GM12878 (cell line): ENCODE measurements around the gene SYK. TPM values are rescaled to one million over a fixed set of nuclear protein-coding genes. Genes with fewer than 3 reads are reported as not detected.

Experiments used
- ATAC-seq: fragments of 200-7000 bp; cut with Tn5 transposase; 3 replicates; pipeline ENCODE4 v1.9.1; 2020; ENCODE audit warnings: mild to moderate bottlenecking, moderate library complexity
- BruUV-seq: library from RNA; stranded (reverse); fragments of 400-500 nt; replicated peaks from 2 replicates; lab custom pipeline; 2021; lab: Mats Ljungman, UMichigan
- CTCF ChIA-PET: fragments of 300-600 bp; sonication (Branson Sonifier 250); formaldehyde crosslinking; extraction: SDS; loops from one replicate; lab custom pipeline; 2021; ENCODE audit warnings: inconsistent platforms; lab: Yijun Ruan, JAX
- POLR2A ChIA-PET: fragments of 350-600 bp; formaldehyde crosslinking; extraction: SDS; loops from one replicate; lab custom pipeline; 2021; ENCODE audit warnings: inconsistent platforms; lab: Charles Lee
- RAD21 ChIA-PET: fragments of 300-600 bp; sonication (Branson Sonifier 250); formaldehyde crosslinking; loops from one replicate; lab custom pipeline; 2023; ENCODE audit warnings: antibody characterized with exemption; ENCODE audit not compliant: unreplicated experiment; lab: Charles Lee
- SMC1A ChIA-PET: fragments of 300-600 bp; sonication (Branson Sonifier 250); formaldehyde crosslinking; loops from one replicate; lab custom pipeline; 2023; ENCODE audit not compliant: unreplicated experiment, uncharacterized antibody; lab: Charles Lee
- DNase-seq: peaks from one replicate; pipeline ENCODE4 v3.0.0-alpha.2; 2011; ENCODE audit warnings: low read depth, low spot score
- FAIRE-seq: peaks from 3 replicates; lab custom pipeline; 2011; peaks lifted over from hg19 to GRCh38; lab: Jason Lieb, UNC
- H2AFZ ChIP-seq: 2 replicates; pipeline ENCODE4 v1.6.0; 2011; ENCODE audit warnings: low read depth, low read length, control low read depth; ENCODE audit not compliant: control insufficient read depth
- H3K27ac ChIP-seq: 2 replicates; pipeline ENCODE4 v1.5.1; 2011; ENCODE audit warnings: control low read depth; ENCODE audit not compliant: control insufficient read depth, insufficient read depth
- H3K27me3 ChIP-seq, 2 experiments: replicated peaks in 1 of 2; 2 replicates each; pipeline versions ENCODE4 v1.6.0 to v1.6.1; 2011; ENCODE audit warnings: low read length in 1 of 2; ENCODE audit not compliant: control insufficient read depth in 2 of 2, insufficient read depth in 2 of 2
- H3K36me3 ChIP-seq, 2 experiments: 2 replicates each; pipeline ENCODE4 v1.5.1; 2011; ENCODE audit warnings: low read length in 1 of 2; ENCODE audit not compliant: control insufficient read depth in 2 of 2, insufficient read depth in 2 of 2
- H3K4me1 ChIP-seq: 2 replicates; pipeline ENCODE4 v1.6.1; 2011; ENCODE audit warnings: mild to moderate bottlenecking, low read length, moderate library complexity, mixed read lengths; ENCODE audit not compliant: control insufficient read depth, insufficient read depth
- H3K4me2 ChIP-seq: 2 replicates; pipeline ENCODE4 v1.6.0; 2011; ENCODE audit warnings: control low read depth; ENCODE audit not compliant: control insufficient read depth, insufficient read depth
- H3K4me3 ChIP-seq: fragments of 200-600 bp; sonication (generic); 2 replicates; pipeline ENCODE4 v1.5.1; 2016
- H3K79me2 ChIP-seq: 2 replicates; pipeline ENCODE4 v1.6.0; 2011; ENCODE audit warnings: low read length; ENCODE audit not compliant: control insufficient read depth, insufficient read depth
- H3K9ac ChIP-seq: 2 replicates; pipeline ENCODE4 v1.8.0; 2011; ENCODE audit warnings: low read length, control low read depth, mixed read lengths; ENCODE audit not compliant: control insufficient read depth, insufficient read depth
- H3K9me3 ChIP-seq: replicated peaks from 3 replicates; pipeline ENCODE4 v1.5.1; 2011; ENCODE audit warnings: mild to moderate bottlenecking, low read length; ENCODE audit not compliant: control insufficient read depth, insufficient read depth
- H4K20me1 ChIP-seq: 2 replicates; pipeline ENCODE4 v1.6.0; 2011; ENCODE audit not compliant: control insufficient read depth, insufficient read depth
- E2F8 ChIP-seq: fragments of 450-650 bp; IDR thresholded peaks from 2 replicates; pipeline ENCODE4 v1.6.1; 2018; ENCODE audit warnings: mild to moderate bottlenecking, low read depth, moderate library complexity; ENCODE audit not compliant: partially characterized antibody
- EED ChIP-seq: sonication (generic); IDR thresholded peaks from 2 replicates; pipeline ENCODE4 v1.6.1; 2016; ENCODE audit warnings: antibody characterized with exemption, low read depth
- ESRRA ChIP-seq: IDR thresholded peaks from 2 replicates; pipeline ENCODE4 v1.6.1; 2012; ENCODE audit warnings: mild to moderate bottlenecking, low read length, improper control_type of control experiment
- KDM1A ChIP-seq: fragments of 200-600 bp; sonication (generic); IDR thresholded peaks from 2 replicates; pipeline ENCODE4 v1.6.1; 2016; ENCODE audit warnings: borderline replicate concordance
- MEF2B ChIP-seq: fragments of 450-650 bp; IDR thresholded peaks from 2 replicates; pipeline ENCODE4 v1.6.1; 2018; ENCODE audit warnings: mild to moderate bottlenecking, moderate library complexity; ENCODE audit not compliant: partially characterized antibody, poor library complexity, severe bottlenecking
- NFIC ChIP-seq: IDR thresholded peaks from 2 replicates; pipeline ENCODE4 v1.6.1; 2012; ENCODE audit warnings: low read depth, mild to moderate bottlenecking, inconsistent platforms, low read length, moderate library complexity
- SKIL ChIP-seq: fragments of 450-650 bp; IDR thresholded peaks from 2 replicates; pipeline ENCODE4 v1.6.1; 2017; ENCODE audit warnings: mild to moderate bottlenecking, low read depth, inconsistent platforms; ENCODE audit not compliant: poor library complexity, severe bottlenecking
- SPI1 ChIP-seq: IDR thresholded peaks from 2 replicates; pipeline ENCODE4 v1.6.1; 2011; ENCODE audit warnings: low read depth, mild to moderate bottlenecking, low read length, moderate library complexity, borderline replicate concordance; ENCODE audit not compliant: insufficient read depth
- STAT3 ChIP-seq: IDR thresholded peaks from 2 replicates; pipeline ENCODE4 v1.6.1; 2011; ENCODE audit warnings: low read depth, low read length, improper control_type of control experiment
- TBL1XR1 ChIP-seq: IDR thresholded peaks from 2 replicates; pipeline ENCODE4 v1.6.1; 2012; ENCODE audit warnings: low read depth, low read length, improper control_type of control experiment
- YY1 ChIP-seq: IDR thresholded peaks from 2 replicates; pipeline ENCODE4 v1.6.1; 2011; ENCODE audit warnings: low read depth, mild to moderate bottlenecking, low read length
- WGBS: methylation state at CpG from one replicate; pipeline ENCODE4 v1.1.6; 2016; ENCODE audit warnings: low lambda C conversion rate; ENCODE audit not compliant: insufficient replicate concordance, insufficient coverage; ENCODE audit errors: missing lambda C conversion rate; 5-methylcytosine and 5-hydroxymethylcytosine counted together
- in situ Hi-C: fragments of 300-500 bp; cut with MboI; formaldehyde crosslinking; loops from 9 replicates; pipeline ENCODE4 v1.14.3; 2018; ENCODE audit warnings: mixed read lengths
- intact Hi-C: fragments of 100-400 bp; cut with micrococcal nuclease; formaldehyde crosslinking; loops from one replicate; pipeline ENCODE4 v1.14.2; 2022; ENCODE audit not compliant: unreplicated experiment
- polyA plus RNA-seq, 11 experiments: library from polyadenylated mRNA; depleted of rRNA in 4 of 11; unstranded in 6 of 11; stranded (reverse) in 5 of 11; fragments of >200 nt; fragmentation: Nextera tagmentation in 4 of 11; fragmentation: Illumina TruSeq in 1 of 11; extraction: Ambion mirVana in 4 of 11; extraction: Trizol in 1 of 11; gene quantifications; 1 replicate in 1 of 11; 2 replicates in 10 of 11; pipeline versions ENCODE4 v1.2.1 to v1.2.3, GENCODE V29; 2011 to 2016; ENCODE audit warnings: inconsistent platforms in 2 of 11, missing spikeins in 2 of 11, low read depth in 1 of 11
- total RNA-seq, 4 experiments: library from RNA; depleted of rRNA in 3 of 4; stranded (reverse); fragments of >200 nt in 3 of 4; fragmentation: Illumina TruSeq in 1 of 4; extraction: Trizol in 1 of 4; gene quantifications; 2 replicates each; pipeline versions ENCODE4 v1.2.1 to v1.2.3, GENCODE V29; 2013 to 2021
- TF ChIP-seq, protein P1 (sequence below): fragments of 450-650 bp; formaldehyde crosslinking; IDR thresholded peaks from 2 replicates; pipeline ENCODE4 v1.4.0; 2022; ENCODE audit warnings: mild to moderate bottlenecking, moderate library complexity
- TF ChIP-seq, protein P2 (sequence below): IDR thresholded peaks from 2 replicates; pipeline ENCODE4 v1.6.1; 2012; ENCODE audit warnings: low read depth, low read length, improper control_type of control experiment

The SYK gene
- total and polyA plus RNA-seq, 10 of the 15 experiments (the other 5 are each of a cell fraction or from before 2014, with no cell fraction given) = 6.5 to 135 (median 68.8) TPM

DNA sequence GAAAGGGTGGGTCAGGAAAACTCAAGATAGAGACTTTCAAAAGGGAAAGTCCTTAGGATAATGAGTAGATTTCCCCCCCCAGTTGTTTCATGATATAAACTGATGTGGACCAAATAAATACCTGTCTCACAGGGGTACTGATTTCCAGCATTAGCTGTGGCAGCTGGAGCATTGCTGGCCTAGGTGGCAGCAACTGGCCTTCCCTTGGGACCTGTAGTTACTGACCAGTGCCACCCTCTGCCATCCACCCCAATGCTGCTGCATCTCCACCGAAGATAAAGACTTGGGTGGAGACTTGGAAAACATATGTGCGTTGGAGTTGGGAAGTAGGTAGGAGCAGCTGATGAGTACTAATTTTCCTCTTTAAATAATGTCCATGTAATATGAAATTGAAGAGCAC lies 71.8 kb downstream of the SYK start:
- Histone ChIP-seq H4K20me1 (no peaks in the 10 kb centered on the region), H3K27ac (no peak overlapping the region), H3K9me3 (no peaks in the 10 kb centered on the region), H3K4me2 (no peak overlapping the region), H3K4me1 (no peaks in the 10 kb centered on the region), H3K36me3 (peaks cover 0 to 7% of the 10 kb centered on the region in 2 experiments; a peak in 3 of 4 replicates), H3K4me3 (no peak overlapping the region), H3K79me2 (no peaks in the 10 kb centered on the region)
- WGBS = 89% methylated on average over 2 of the region's 2 CpGs
- ChIA-PET CTCF (interaction anchor here (0.6 to 1.9 kb wide), 3 partner anchors 118 to 1276 kb away, joined by 3 to 6 read pairs (median 3); no protein-coding TSS in a partner anchor), RAD21 (no interaction called here)
- intact Hi-C loops = loop anchor here (5.0 kb wide), 1 partner anchor 731 kb away; no protein-coding TSS in a partner anchor
- TF ChIP-seq SPI1 (no peak), E2F8 (no peak), ESRRA (no peak), NFIC (no peak), KDM1A (no peak), MEF2B (no peak), EED (no peak), YY1 (no peak), SKIL (no peak), TBL1XR1 (no peak), STAT3 (no peak)
- TF ChIP-seq, protein P1, sequence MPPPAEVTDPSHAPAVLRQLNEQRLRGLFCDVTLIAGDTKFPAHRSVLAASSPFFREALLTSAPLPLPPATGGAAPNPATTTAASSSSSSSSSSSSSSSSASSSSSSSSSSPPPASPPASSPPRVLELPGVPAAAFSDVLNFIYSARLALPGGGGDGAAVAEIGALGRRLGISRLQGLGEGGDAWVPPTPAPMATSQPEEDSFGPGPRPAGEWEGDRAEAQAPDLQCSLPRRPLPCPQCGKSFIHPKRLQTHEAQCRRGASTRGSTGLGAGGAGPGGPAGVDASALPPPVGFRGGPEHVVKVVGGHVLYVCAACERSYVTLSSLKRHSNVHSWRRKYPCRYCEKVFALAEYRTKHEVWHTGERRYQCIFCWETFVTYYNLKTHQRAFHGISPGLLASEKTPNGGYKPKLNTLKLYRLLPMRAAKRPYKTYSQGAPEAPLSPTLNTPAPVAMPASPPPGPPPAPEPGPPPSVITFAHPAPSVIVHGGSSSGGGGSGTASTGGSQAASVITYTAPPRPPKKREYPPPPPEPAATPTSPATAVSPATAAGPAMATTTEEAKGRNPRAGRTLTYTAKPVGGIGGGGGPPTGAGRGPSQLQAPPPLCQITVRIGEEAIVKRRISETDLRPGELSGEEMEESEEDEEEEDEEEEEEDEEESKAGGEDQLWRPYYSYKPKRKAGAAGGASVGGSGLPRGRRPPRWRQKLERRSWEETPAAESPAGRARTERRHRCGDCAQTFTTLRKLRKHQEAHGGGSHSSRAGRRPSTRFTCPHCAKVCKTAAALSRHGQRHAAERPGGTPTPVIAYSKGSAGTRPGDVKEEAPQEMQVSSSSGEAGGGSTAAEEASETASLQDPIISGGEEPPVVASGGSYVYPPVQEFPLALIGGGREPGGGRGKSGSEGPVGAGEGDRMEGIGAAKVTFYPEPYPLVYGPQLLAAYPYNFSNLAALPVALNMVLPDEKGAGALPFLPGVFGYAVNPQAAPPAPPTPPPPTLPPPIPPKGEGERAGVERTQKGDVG (CRISPR knock-in tag) = no peak
- TF ChIP-seq, protein P2, sequence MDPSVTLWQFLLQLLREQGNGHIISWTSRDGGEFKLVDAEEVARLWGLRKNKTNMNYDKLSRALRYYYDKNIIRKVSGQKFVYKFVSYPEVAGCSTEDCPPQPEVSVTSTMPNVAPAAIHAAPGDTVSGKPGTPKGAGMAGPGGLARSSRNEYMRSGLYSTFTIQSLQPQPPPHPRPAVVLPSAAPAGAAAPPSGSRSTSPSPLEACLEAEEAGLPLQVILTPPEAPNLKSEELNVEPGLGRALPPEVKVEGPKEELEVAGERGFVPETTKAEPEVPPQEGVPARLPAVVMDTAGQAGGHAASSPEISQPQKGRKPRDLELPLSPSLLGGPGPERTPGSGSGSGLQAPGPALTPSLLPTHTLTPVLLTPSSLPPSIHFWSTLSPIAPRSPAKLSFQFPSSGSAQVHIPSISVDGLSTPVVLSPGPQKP = no peak
- TF ChIP-seq, all 136 proteins: peak for 0
- no peaks in the 10 kb centered on the region for H3K27me3 ChIP-seq
- no peak for FAIRE-seq
- DNase-seq = no peak
- H3K9ac ChIP-seq = no peak overlapping the region
- in situ Hi-C loops = loop anchor here (5.0 to 25.0 kb wide), 2 partner anchors 646 to 1286 kb away; no protein-coding TSS in a partner anchor
- ATAC-seq = no peak
- POLR2A ChIA-PET = no interaction called here
- no TSS peak for BruUV-seq
- H2AFZ ChIP-seq = no peak overlapping the region
- SMC1A ChIA-PET = interaction anchor here (1.4 kb wide), 1 partner anchor 563 kb away, joined by 3 read pairs; no protein-coding TSS in a partner anchor
